ENCODE data around the gene XRCC4.

- no peak for TF ChIP-seq POLR2A (IDR thresholded peaks at IDR 0.05; ENCODE audit: extremely low read depth, insufficient read length)
- TF ChIP-seq, protein P1, sequence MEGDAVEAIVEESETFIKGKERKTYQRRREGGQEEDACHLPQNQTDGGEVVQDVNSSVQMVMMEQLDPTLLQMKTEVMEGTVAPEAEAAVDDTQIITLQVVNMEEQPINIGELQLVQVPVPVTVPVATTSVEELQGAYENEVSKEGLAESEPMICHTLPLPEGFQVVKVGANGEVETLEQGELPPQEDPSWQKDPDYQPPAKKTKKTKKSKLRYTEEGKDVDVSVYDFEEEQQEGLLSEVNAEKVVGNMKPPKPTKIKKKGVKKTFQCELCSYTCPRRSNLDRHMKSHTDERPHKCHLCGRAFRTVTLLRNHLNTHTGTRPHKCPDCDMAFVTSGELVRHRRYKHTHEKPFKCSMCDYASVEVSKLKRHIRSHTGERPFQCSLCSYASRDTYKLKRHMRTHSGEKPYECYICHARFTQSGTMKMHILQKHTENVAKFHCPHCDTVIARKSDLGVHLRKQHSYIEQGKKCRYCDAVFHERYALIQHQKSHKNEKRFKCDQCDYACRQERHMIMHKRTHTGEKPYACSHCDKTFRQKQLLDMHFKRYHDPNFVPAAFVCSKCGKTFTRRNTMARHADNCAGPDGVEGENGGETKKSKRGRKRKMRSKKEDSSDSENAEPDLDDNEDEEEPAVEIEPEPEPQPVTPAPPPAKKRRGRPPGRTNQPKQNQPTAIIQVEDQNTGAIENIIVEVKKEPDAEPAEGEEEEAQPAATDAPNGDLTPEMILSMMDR (IDR thresholded peaks at IDR 0.05; ENCODE audit: low read depth, low read length) = no peak
Observed at GRCh38 chr5:83392766-83393503, 315.6 kb downstream of the XRCC4 start.

Measured in NB4 (cell line).